ENCODE measurements around the gene FABP1.

Gene FABP1

DNA sequence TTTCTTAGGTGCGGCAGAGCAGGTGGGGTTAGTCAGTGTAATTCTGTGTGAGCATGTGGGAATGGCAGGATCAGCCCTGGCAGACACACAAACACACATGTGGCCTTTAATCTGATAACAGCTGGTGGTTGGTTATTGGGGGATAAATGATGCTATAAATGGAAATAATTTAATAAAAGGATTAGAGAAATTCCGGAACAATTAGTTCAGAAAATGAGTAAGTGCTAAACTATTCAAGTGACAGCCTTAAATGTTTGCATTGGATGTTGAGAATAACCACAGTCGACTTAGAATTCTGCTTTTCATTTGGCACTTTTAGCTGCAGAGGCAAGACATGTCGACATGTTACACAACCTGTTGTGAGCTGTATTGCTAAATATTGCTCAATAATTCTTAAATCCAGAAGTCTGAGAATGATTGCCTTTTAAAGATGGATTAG lies 53.0 kb downstream of the FABP1 start:
- FAIRE-seq, result no peak

DNA sequence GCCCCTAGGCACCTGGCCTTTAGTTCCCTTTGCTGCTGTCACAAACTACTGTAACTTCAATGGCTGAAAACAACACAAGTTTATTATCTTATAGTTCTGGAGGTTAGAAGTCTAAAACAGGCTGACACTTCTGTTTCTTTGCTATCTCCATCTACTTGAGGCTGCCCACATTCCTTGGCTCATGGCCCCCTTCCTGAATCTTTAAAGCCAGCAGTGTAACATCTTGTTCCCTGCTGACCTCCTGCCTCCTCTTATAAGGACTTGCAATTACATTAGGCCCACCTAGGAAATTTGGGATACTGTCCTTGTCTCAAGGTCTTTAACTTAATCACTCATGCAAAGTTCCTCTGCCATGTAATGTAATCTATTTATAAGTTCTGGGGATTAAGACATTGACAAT lies 53.7 kb downstream of the FABP1 start:
- FAIRE-seq, result no peak
